NCI-H1092 (cell line): ENCODE data around the gene ZBTB44.
"Not testable (repeated sequence)": the region's sequence is repeated elsewhere in the genome, so short reads cannot be mapped to it uniquely, and the experiment has no call there.

Source experiments
- DNase-seq: peaks from one replicate; lab custom pipeline; 2025; lab: John Stamatoyannopoulos, UW

The ZBTB44 gene

GRCh38 chr11:130247319-130247718 lies 67.4 kb downstream of the ZBTB44 start:
- DNase-seq = no peak

DNA sequence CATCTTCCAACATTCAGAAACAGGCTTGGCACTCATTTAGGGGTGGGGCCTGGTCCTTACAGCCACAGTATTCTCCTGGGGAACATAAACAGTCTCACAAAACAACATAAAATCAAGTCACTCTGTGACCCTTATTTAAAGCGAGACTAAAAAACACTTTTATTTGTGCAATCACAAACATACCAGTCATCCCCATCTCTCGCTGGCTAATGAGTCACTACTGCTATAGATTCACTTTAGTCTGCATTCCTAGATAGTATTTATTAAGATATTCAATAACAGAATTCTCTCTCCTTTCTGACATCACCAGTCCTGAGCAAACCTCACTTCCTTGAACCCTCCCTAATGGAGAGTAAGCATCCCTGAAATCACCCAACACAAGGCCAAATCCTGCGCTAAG lies 68.0 kb downstream of the ZBTB44 start:
- no peak for DNase-seq

DNA sequence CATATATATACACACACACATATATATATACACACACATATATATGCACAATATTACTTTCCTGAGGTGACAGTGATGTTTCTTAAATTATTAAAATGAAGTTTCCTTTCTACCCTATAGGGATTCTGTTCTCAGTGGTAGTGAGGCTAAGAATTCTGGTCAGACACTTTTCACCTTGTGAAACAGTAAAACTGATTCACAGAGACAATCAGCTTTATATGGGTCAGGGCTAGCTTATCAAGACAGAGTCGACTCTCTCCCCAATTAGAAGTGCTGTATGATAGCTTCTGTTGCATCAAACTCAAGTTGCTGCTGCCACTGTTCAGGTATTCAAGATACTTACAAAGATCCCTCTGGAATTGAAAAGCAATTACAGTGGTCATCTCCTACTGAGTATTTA lies 68.4 kb downstream of the ZBTB44 start:
- no peak for DNase-seq

DNA sequence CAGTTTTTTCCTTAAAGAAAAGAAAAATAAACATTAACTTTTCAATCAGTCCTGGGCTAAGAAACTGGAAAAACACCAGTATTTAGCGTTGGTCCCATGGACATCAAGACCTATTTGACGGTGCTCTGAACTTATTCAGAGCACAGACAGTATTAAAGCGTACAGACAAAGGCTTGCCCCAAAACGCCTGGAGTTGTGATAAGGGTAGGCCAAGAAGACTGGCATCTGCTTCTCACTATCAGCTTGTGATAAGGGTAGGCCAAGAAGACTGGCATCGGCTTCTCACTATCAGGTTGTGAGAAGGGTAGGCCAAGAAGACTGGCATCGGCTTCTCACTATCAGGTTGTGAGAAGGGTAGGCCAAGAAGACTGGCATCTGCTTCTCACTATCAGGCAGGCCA lies 69.3 kb downstream of the ZBTB44 start:
- not testable (repeated sequence) for DNase-seq

GRCh38 chr11:130244848-130245247 lies 69.9 kb downstream of the ZBTB44 start:
- DNase-seq = no peak

DNA sequence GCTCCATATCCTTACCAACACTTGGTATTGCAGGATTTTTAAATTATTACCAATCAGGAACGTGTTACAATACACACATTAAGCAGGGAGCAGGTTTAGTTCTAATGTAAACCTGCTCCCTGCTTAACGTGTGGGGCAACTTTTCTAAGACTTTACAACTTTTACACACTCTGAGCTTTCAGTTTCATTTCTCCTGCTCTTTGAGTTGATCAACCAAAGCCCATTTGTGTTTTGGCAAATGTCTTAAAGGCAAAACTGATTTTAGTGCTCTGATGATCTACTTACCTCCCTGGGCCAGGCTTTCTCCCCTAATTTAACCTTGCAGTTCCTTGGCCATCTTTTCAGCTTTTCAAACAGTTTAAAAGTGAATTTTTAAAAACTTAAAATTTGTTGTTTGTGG lies 70.9 kb downstream of the ZBTB44 start:
- DNase-seq = no peak

DNA sequence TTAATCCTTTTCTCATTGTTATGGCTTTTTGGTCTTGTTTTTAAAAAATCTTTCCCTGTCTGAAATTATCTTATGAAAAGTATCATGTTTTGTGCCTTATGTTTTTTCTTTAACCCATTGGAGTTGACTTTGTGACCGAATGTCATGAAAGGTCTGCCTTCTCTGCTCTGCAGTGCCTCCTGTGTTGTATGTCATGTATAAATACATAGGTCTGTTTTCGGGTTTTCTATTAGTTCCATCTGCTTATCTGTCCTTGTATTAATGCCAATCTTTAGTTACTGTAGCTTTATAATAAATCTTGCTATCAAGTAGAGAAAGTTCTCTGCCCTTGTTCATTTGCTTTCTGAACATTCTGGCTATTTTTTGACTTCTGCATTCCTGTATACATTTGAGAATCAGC lies 73.0 kb downstream of the ZBTB44 start:
- DNase-seq = no peak

- no peak for DNase-seq
Measured at GRCh38 chr11:130237282-130238006, 77.3 kb downstream of the ZBTB44 start.

DNA sequence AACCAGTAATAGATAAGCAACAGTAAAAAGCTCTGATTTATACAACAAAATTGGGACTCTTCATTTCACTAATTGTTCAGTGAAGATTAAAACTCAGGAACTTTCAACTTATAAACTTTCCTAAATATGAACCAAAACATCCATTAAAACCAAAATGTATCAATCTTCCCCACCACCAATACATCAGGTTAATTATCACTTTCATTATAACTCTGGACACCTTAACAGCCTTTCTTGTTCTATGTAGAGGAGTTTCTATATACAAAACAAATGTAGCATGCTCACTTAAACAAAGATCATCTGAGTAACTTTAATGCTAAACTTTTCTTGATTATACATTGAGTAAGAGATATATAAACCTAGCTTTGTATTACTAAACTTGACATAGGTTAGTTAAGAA lies 80.4 kb downstream of the ZBTB44 start:
- no peak for DNase-seq

GRCh38 chr11:130233888-130234287 lies 80.8 kb downstream of the ZBTB44 start:
- DNase-seq = not testable (repeated sequence)

DNA sequence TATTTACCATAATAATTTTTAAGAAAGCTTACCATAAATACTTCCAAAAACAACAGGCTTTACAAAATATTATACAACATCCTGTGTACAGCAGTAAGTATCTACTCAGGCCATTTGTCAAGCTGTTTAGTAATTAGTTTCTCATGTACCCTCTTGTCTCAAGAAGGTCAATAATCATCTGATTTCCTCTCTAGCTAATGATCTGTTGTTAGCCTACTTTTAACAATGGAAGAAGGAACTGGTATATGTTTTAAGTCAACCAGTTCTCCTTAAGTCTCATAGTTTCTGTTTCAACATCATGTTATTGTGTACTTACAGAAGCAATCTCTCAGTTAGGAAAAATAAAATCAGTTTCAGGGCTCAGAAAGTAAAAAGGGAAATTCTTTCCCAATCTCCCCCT lies 81.2 kb downstream of the ZBTB44 start:
- not testable (repeated sequence) for DNase-seq

GRCh38 chr11:130227373-130227772 lies 87.3 kb downstream of the ZBTB44 start:
- DNase-seq = no peak

- DNase-seq = no peak
Measured at GRCh38 chr11:130223291-130223971, 91.3 kb downstream of the ZBTB44 start.

DNA sequence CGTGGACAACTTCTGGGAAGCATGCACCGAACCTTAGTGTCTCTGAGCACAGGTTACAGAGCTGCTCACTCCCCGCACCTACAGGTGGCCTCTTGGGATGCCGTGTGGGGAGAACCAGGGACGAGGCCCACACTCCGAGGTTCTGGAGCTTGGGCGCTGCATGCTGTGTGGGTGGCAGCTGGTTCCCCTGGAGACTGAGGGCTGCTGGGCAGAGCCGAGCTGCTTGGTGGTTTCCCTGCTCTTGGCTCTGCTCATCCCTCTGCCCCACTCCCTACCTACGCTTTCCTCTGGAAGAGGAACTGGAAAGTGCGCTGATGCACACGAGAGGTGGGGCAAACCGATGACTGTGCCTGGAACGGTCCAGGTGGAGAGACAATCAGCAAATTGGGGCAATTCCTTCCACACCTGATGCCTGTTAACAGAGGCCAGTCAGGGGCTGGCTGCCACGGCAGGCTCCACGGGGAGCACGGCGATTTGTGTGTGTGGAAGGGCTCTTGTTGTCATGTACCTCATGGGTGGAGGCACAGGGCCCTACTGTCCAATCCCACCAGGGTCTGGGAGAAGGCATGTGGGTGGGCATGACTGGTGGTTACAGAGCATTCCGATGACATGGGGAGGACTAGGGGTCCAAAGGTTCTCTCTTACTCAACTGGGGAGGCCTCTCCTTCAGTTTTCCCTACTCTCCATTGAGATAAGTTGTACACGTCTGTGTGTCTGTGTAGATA lies 94.2 kb downstream of the ZBTB44 start:
- no peak for DNase-seq

DNA sequence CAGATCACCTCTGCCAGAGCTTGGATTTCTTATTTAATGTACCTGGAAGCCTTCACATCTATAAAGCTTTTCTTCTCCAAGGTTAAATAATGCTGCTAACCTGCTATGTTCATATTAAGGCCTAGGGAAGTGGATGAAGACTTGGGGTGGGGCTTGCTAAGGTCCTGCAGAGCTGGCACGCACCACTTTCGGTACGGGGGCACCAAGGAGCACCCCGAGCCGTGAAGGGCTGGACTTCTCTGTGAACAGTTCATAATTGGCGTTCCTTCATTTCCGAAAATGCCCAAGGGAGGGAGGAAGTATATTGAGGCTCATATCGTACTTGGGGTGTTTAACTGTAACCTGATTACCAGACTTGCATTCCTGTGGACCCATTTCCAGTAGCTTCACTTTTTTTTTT lies 95.6 kb downstream of the ZBTB44 start:
- DNase-seq = no peak

DNA sequence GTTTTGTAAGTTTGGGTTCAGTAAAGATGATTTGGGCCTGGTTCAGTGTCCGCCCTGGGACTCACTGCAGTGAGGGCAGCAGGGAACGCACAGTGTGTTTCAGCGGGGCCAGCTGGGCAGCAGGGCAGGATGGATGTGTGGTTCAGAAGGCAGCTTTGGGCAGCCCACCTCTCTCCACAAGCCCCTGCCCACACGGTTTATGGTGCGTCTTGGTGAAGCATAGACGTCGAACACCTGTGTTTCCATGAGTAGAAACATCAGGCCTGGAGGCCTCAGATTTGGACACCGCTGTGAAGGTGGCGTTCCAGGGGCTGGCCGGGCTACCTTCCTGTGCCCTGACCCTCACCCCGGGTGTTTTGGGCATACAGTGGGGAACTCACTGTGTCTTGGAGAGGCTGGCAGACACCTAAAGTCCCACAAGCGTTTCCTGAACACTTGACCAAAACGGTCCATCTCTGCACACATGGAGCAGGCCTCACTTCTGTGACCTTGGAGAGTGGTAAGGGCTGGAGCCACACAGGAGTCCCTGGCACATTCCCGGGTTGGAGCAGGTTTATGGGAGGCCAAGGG lies 96.1 kb downstream of the ZBTB44 start:
- DNase-seq = no peak

GRCh38 chr11:130217133-130218031 lies 97.3 kb downstream of the ZBTB44 start:
- no peak for DNase-seq

- no peak for DNase-seq
Measured at GRCh38 chr11:130216591-130217132, 98.1 kb downstream of the ZBTB44 start.

- DNase-seq = no peak
Measured at GRCh38 chr11:130216221-130216550, 98.5 kb downstream of the ZBTB44 start.

DNA sequence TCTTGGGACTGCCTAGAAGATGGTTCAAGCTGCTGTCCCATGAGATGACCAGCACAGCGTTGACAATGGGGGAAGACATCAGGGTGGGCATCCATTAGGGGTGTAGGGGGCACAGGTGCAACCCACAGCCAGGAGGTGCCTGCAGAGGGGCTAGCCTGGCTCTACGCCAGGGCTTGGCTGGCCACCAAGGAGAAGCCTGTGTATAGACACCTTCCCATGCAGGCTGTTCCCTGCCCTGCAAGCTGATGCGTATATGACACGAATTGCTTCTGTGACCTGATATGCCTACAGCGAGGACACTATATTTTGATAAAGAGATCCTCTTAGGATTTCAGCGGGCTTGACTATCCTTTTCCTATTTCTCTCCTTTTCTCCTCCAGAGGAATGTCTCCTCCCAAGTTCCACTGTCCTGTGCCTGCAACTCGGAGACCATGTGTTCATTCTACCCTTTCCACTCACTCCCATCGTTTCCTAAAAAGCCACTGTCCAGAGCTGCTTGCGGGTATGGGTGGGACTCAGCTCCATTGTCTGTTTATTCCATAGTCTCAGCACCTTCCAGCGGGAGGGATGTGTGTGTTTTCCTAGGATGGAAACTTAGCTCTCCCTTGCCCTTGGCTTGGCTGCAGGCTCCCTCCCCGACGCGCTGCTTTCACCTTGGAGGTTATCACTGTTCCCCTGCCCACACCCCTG lies 99.0 kb downstream of the ZBTB44 start:
- DNase-seq = no peak
